Activated T-helper 1 cell treated with Interleukin-2 at 50 U/mL for 16 hours (primary cell): ENCODE data around the gene GFOD2.

ENCODE experiments used
- DNase-seq: peaks from one replicate; pipeline ENCODE4 v3.0.0-alpha.2; 2020; ENCODE audit warnings: low read depth

The GFOD2 gene

GRCh38 chr16:67641779-67642708 lies 77.1 kb downstream of the GFOD2 start:
- no peak for DNase-seq

- DNase-seq, result no peak
Observed at GRCh38 chr16:67637625-67638024, 81.5 kb downstream of the GFOD2 start.

- DNase-seq, result no peak
Observed at GRCh38 chr16:67636713-67637112, 82.4 kb downstream of the GFOD2 start.

GRCh38 chr16:67632415-67633172 lies 86.5 kb downstream of the GFOD2 start:
- no peak for DNase-seq

GRCh38 chr16:67628216-67628615 lies 90.9 kb downstream of the GFOD2 start:
- no peak for DNase-seq
